Left ventricle myocardium inferior (tissue), 1 donor: Measurements from ENCODE around the gene DDX50. TPM values are rescaled to one million over a fixed set of nuclear protein-coding genes. Genes with fewer than 3 reads are reported as not detected.
"Not testable (repeated sequence)": the region's sequence is repeated elsewhere in the genome, so short reads cannot be mapped to it uniquely, and the experiment has no call there.

Experiments used
- DNase-seq: peaks from one replicate; pipeline ENCODE4 v3.0.0-alpha.2; 2020
- H3K27ac ChIP-seq: fragments of 200-600 bp; replicated peaks from 2 replicates; pipeline ENCODE4 v1.8.0; 2021
- H3K27me3 ChIP-seq: fragments of 200-600 bp; 2 replicates; pipeline ENCODE4 v1.8.0; 2021; ENCODE audit warnings: low read depth
- H3K36me3 ChIP-seq: fragments of 200-600 bp; 2 replicates; pipeline ENCODE4 v1.8.0; 2021
- H3K4me1 ChIP-seq: fragments of 200-600 bp; 2 replicates; pipeline ENCODE4 v1.8.0; 2021
- H3K4me3 ChIP-seq: fragments of 200-600 bp; 2 replicates; pipeline ENCODE4 v1.8.0; 2021; ENCODE audit warnings: mild to moderate bottlenecking, moderate library complexity
- H3K9me3 ChIP-seq: fragments of 200-600 bp; replicated peaks from 2 replicates; pipeline ENCODE4 v1.8.0; 2021
- CTCF ChIP-seq: fragments of 200-600 bp; IDR thresholded peaks from 2 replicates; pipeline ENCODE4 v1.8.0; 2021; ENCODE audit warnings: antibody characterized with exemption, mild to moderate bottlenecking, borderline replicate concordance
- intact Hi-C: fragments of 100-400 bp; cut with micrococcal nuclease; formaldehyde crosslinking; loops from one replicate; pipeline ENCODE4 v1.11.0; 2022
- total RNA-seq: library from RNA; stranded (reverse); fragmentation: NEBNext Ultra II Directional; extraction: Animal tissue kit (Norgen Biotek cat#: 25700); gene quantifications from one replicate; pipeline ENCODE4 v1.2.1, GENCODE V29; 2021
- donor health status: DM: no; HTN: yes; CAD: no; lungs with severe emphysema.

Gene DDX50
- total RNA-seq, 1 donor from 2014 or later = 20.2 TPM

GRCh38 chr10:68957284-68957615 lies 56.1 kb downstream of the DDX50 start:
- peaks cover 27% of the 10 kb centered on the region for H3K36me3 ChIP-seq
- TF ChIP-seq CTCF = no peak
- peaks cover 33% of the 10 kb centered on the region for H3K4me1 ChIP-seq
- intact Hi-C loops = no loop called here
- H3K27me3 ChIP-seq = no peaks in the 10 kb centered on the region
- DNase-seq = no peak
- no peaks in the 10 kb centered on the region for H3K9me3 ChIP-seq
- peak overlapping the region; percentile 90 for H3K27ac ChIP-seq
- peak overlapping the region; percentile 95 for H3K4me3 ChIP-seq

DNA sequence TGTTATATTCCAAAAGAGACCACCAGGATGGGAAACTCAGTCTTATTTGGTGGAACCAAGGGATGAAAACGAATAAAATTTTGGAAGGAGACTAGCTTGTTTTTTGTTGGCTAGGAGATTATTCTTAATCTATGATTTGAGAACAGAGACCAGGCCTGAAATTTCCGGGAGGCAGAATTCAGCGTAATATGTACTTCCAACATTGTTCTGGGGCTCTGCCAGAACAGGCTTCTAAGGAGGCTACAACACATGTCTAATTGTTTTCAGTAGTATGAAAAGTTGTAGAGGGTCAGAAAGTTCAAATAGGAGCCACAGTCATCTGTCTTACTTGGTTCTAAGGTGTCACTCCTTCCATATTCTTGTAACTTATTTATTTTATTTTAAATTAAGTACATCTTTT lies 56.5 kb downstream of the DDX50 start:
- DNase-seq = no peak
- Histone ChIP-seq H3K36me3 (peaks cover 31% of the 10 kb centered on the region), H3K4me3 (peak overlapping the region; percentile 95), H3K27ac (peak overlapping the region; percentile 90), H3K27me3 (no peaks in the 10 kb centered on the region), H3K9me3 (no peaks in the 10 kb centered on the region), H3K4me1 (peaks cover 33% of the 10 kb centered on the region)
- intact Hi-C loops = no loop called here
- TF ChIP-seq CTCF = no peak

DNA sequence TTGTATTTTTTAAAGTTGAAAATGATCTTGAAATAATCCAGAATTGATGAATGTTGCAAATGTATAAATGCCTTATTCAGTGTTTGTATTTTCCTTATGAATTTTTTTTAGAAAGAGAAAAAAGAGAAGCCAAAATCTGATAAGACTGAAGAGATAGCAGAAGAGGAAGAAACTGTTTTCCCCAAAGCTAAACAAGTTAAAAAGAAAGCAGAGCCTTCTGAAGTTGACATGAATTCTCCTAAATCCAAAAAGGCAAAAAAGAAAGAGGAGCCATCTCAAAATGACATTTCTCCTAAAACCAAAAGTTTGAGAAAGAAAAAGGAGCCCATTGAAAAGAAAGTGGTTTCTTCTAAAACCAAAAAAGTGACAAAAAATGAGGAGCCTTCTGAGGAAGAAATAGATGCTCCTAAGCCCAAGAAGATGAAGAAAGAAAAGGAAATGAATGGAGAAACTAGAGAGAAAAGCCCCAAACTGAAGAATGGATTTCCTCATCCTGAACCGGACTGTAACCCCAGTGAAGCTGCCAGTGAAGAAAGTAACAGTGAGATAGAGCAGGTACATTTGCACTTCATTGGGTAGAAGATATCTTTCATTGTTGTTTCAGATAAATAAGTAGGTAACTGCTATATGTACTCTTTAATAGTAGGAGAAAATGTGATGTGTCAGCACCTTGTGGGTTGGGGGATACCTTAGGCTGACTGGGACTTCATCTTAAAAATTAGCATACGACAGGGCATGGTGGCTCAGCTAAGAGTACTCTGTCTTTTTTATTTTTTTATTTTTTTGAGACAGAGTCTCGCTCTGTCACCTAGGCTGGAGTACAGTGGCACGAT lies 58.8 kb downstream of the DDX50 start:
- Histone ChIP-seq H3K36me3 (peaks cover 54% of the 10 kb centered on the region), H3K9me3 (no peaks in the 10 kb centered on the region), H3K27me3 (no peaks in the 10 kb centered on the region), H3K4me1 (peaks cover 32% of the 10 kb centered on the region), H3K4me3 (no peak overlapping the region), H3K27ac (no peak overlapping the region)
- DNase-seq = no peak
- intact Hi-C loops = no loop called here
- no peak for TF ChIP-seq CTCF

GRCh38 chr10:68963151-68963550 lies 62.0 kb downstream of the DDX50 start:
- no peak overlapping the region for H3K4me3 ChIP-seq
- H3K36me3 ChIP-seq = peaks cover 86% of the 10 kb centered on the region
- H3K27ac ChIP-seq = no peak overlapping the region
- TF ChIP-seq CTCF = no peak
- intact Hi-C loops = no loop called here
- no peaks in the 10 kb centered on the region for H3K27me3 ChIP-seq
- no peak for DNase-seq
- H3K9me3 ChIP-seq = no peaks in the 10 kb centered on the region
- H3K4me1 ChIP-seq = peaks cover 2% of the 10 kb centered on the region

DNA sequence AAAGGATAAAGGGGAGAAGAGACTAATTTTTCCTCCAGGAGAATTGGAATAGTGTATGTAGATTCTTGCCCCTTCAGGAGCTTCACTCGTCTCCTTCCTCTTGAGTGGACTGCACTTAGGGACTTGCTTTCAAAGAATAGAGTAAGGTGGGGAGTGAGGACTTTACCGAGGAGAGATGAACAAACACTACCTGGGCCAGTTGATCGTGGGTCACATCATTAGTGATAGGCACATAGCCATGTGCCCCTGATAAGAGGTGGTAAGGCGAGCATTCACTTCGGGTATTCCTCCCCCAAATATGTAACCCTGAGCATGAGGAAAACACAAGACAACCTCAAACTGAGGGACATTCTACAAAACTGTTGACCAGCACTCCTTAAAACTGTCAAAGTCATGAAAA lies 72.9 kb downstream of the DDX50 start:
- no peak overlapping the region for H3K27ac ChIP-seq
- no peaks in the 10 kb centered on the region for H3K27me3 ChIP-seq
- peaks cover 99% of the 10 kb centered on the region for H3K36me3 ChIP-seq
- TF ChIP-seq CTCF = no peak
- no peaks in the 10 kb centered on the region for H3K9me3 ChIP-seq
- no peak for DNase-seq
- H3K4me3 ChIP-seq = no peak overlapping the region
- H3K4me1 ChIP-seq = peaks cover 7% of the 10 kb centered on the region
- intact Hi-C loops = no loop called here

DNA sequence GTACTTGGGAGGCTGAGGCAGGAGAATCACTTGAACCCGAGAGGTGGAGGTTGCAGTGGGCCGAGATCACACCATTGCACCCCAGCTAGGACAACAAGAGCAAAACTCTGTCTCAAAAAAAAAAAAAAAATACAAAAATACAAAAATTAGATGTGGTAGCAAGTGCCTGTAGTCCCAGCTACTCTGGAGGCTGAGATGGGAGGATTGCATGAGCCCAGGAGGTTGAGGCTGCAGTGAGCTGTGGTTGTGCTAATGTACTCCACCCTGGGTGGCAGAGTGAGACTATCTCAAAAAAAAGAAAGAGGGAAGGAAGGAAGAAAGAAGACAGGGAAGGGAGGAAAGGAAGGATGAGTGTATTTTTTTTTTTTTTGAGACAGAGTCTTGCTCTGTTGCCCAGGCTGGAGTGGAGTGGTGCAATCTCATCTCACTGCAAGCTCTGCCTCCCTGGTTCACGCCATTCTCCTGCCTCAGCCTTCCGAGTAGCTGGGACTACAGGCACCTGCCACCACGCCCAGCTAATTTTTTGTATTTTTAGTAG lies 74.9 kb downstream of the DDX50 start:
- H3K27ac ChIP-seq, intact Hi-C loops, DNase-seq, H3K4me3 ChIP-seq, H3K4me1 ChIP-seq, H3K9me3 ChIP-seq, H3K27me3 ChIP-seq: not testable (repeated sequence)
- peaks cover 98% of the 10 kb centered on the region for H3K36me3 ChIP-seq

DNA sequence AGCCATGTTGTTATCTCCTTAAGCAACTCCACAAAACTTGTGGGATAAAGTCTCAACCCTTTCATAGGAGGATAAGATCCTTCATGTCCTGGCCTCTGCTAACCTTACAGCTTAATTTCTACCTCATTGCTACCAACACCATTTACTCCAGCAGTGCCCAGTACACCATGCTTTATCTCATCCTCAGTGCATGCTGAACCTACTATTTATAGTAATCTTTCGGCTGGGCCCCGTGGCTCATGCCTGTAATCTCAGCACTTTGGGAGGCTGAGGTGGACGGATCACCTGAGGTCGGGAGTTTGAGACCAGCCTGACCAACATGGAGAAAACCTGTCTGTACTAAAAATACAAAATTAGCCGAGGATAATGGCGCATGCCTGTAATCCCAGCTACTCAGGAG lies 78.6 kb downstream of the DDX50 start:
- H3K9me3 ChIP-seq, intact Hi-C loops, DNase-seq, H3K4me1 ChIP-seq, H3K27me3 ChIP-seq, H3K4me3 ChIP-seq: not testable (repeated sequence)
- Histone ChIP-seq H3K27ac (peak overlapping the region; percentile 5), H3K36me3 (peaks cover 90% of the 10 kb centered on the region)
